Activated naive CD4-positive, alpha-beta T cell treated with anti-CD3 and anti-CD28 coated beads, Interleukin-2, amount 10 ng/mL, durations not matched to agents 7 days and 5 days (primary cell): ENCODE measurements around the gene RGS12.

Experiments used
- CTCF ChIA-PET: fragments of 350-600 bp; sonication (Branson Sonifier 250); formaldehyde crosslinking; loops from one replicate; lab custom pipeline; 2021; ENCODE audit warnings: antibody characterized with exemption; lab: Charles Lee
- DNase-seq: peaks from one replicate; pipeline ENCODE4 v3.0.0-alpha.2; 2020
- H3K27ac Mint-ChIP-seq: one replicate; pipeline ENCODE4 v1.8.0; 2021; ENCODE audit warnings: mild to moderate bottlenecking, moderate library complexity, mixed read lengths
- H3K27me3 Mint-ChIP-seq: one replicate; pipeline ENCODE4 v1.8.0; 2021; ENCODE audit warnings: mild to moderate bottlenecking, mixed read lengths
- H3K36me3 Mint-ChIP-seq: one replicate; pipeline ENCODE4 v1.8.0; 2021; ENCODE audit warnings: mixed read lengths
- H3K4me1 Mint-ChIP-seq: one replicate; pipeline ENCODE4 v1.8.0; 2021; ENCODE audit warnings: mixed read lengths
- H3K4me3 Mint-ChIP-seq: one replicate; pipeline ENCODE4 v1.8.0; 2021; ENCODE audit warnings: mild to moderate bottlenecking, moderate library complexity, mixed read lengths
- H3K9me3 Mint-ChIP-seq: one replicate; pipeline ENCODE4 v1.8.0; 2021; ENCODE audit warnings: mixed read lengths

RGS12 gene

GRCh38 chr4:3292571-3293400 is at the start of gene RGS12:
TSS of gene RGS12 (plus strand) at chr4:3293021. CDS start at chr4:3316171, 23,150 bp downstream.
- H3K4me3 Mint-ChIP-seq = peak within 1 kb of the TSS; percentile 86
- H3K27me3 Mint-ChIP-seq = peaks cover 88% of the 10 kb centered on the region
- H3K36me3 Mint-ChIP-seq = peaks cover 6% of the 10 kb centered on the region
- peak within 1 kb of the TSS; percentile 31 for H3K27ac Mint-ChIP-seq
- H3K4me1 Mint-ChIP-seq = peaks cover 19% of the 10 kb centered on the region
- CTCF ChIA-PET = no interaction called here
- no peaks in the 10 kb centered on the region for H3K9me3 Mint-ChIP-seq
- peak; percentile 91 for DNase-seq

- peak overlapping the region; percentile 75 for H3K27ac Mint-ChIP-seq
- CTCF ChIA-PET = interaction anchor here (1.0 to 2.5 kb wide), 4 partner anchors 10 to 136 kb away, joined by 3 to 14 read pairs (median 4); no protein-coding TSS in a partner anchor
- DNase-seq = peak; percentile 68
- peaks cover 24% of the 10 kb centered on the region for H3K36me3 Mint-ChIP-seq
- no peak overlapping the region for H3K4me3 Mint-ChIP-seq
- H3K4me1 Mint-ChIP-seq = peaks cover 21% of the 10 kb centered on the region
- no peaks in the 10 kb centered on the region for H3K9me3 Mint-ChIP-seq
- H3K27me3 Mint-ChIP-seq = no peaks in the 10 kb centered on the region
Observed at GRCh38 chr4:3243136-3243780, 49.6 kb upstream of the RGS12 start.

GRCh38 chr4:3244002-3244401 is 48.8 kb upstream of the RGS12 start:
- CTCF ChIA-PET = interaction anchor here (1.4 to 2.5 kb wide), 3 partner anchors 41 to 51 kb away, joined by 3 to 14 read pairs (median 5); no protein-coding TSS in a partner anchor
- no peak overlapping the region for H3K27ac Mint-ChIP-seq
- no peak overlapping the region for H3K4me3 Mint-ChIP-seq
- peaks cover 20% of the 10 kb centered on the region for H3K36me3 Mint-ChIP-seq
- DNase-seq = no peak
- H3K9me3 Mint-ChIP-seq = no peaks in the 10 kb centered on the region
- H3K4me1 Mint-ChIP-seq = peaks cover 21% of the 10 kb centered on the region
- no peaks in the 10 kb centered on the region for H3K27me3 Mint-ChIP-seq

- Mint-ChIP-seq H3K9me3 (no peaks in the 10 kb centered on the region), H3K36me3 (peaks cover 15% of the 10 kb centered on the region), H3K27me3 (no peaks in the 10 kb centered on the region), H3K4me3 (no peak overlapping the region), H3K27ac (no peak overlapping the region), H3K4me1 (peaks cover 21% of the 10 kb centered on the region)
- DNase-seq = no peak
- CTCF ChIA-PET = interaction anchor here (1.0 to 2.5 kb wide), 4 partner anchors 42 to 236 kb away, joined by 3 to 14 read pairs (median 4); no protein-coding TSS in a partner anchor
Observed at GRCh38 chr4:3244747-3245146, 48.1 kb upstream of the RGS12 start.

- CTCF ChIA-PET = interaction anchor here (0.5 to 1.0 kb wide), 3 partner anchors 52 to 235 kb away, joined by 3 to 8 read pairs (median 3); no protein-coding TSS in a partner anchor
Observed at GRCh38 chr4:3245676-3246075, 47.1 kb upstream of the RGS12 start.

GRCh38 chr4:3246458-3247398 is 46.1 kb upstream of the RGS12 start:
- DNase-seq = no peak
- Mint-ChIP-seq H3K4me1 (peaks cover 21% of the 10 kb centered on the region), H3K4me3 (no peak overlapping the region), H3K36me3 (peaks cover 2% of the 10 kb centered on the region), H3K27ac (peak overlapping the region; percentile 68), H3K9me3 (no peaks in the 10 kb centered on the region), H3K27me3 (no peaks in the 10 kb centered on the region)
- CTCF ChIA-PET = interaction anchor here (0.5 to 1.0 kb wide), 3 partner anchors 53 to 140 kb away, joined by 3 to 8 read pairs (median 3); no protein-coding TSS in a partner anchor

More at GRCh38 chr4:3245676-3246075, 47.1 kb upstream of the RGS12 start:
- H3K27me3 Mint-ChIP-seq = no peaks in the 10 kb centered on the region
- H3K4me3 Mint-ChIP-seq = no peak overlapping the region
- H3K9me3 Mint-ChIP-seq = no peaks in the 10 kb centered on the region
- DNase-seq = no peak
- H3K4me1 Mint-ChIP-seq = peaks cover 21% of the 10 kb centered on the region
- no peak overlapping the region for H3K27ac Mint-ChIP-seq
- peaks cover 12% of the 10 kb centered on the region for H3K36me3 Mint-ChIP-seq

- Mint-ChIP-seq H3K36me3 (peaks cover 2% of the 10 kb centered on the region), H3K4me3 (no peak overlapping the region), H3K9me3 (no peaks in the 10 kb centered on the region), H3K4me1 (peaks cover 14% of the 10 kb centered on the region), H3K27ac (no peak overlapping the region), H3K27me3 (no peaks in the 10 kb centered on the region)
- DNase-seq = no peak
- CTCF ChIA-PET = no interaction called here
Observed at GRCh38 chr4:3247399-3248177, 45.2 kb upstream of the RGS12 start.

GRCh38 chr4:3248178-3248480 is 44.7 kb upstream of the RGS12 start:
- CTCF ChIA-PET = no interaction called here
- H3K4me1 Mint-ChIP-seq = peaks cover 9% of the 10 kb centered on the region
- peaks cover 2% of the 10 kb centered on the region for H3K36me3 Mint-ChIP-seq
- no peaks in the 10 kb centered on the region for H3K9me3 Mint-ChIP-seq
- peak overlapping the region; percentile 58 for H3K27ac Mint-ChIP-seq
- no peak for DNase-seq
- H3K27me3 Mint-ChIP-seq = no peaks in the 10 kb centered on the region
- no peak overlapping the region for H3K4me3 Mint-ChIP-seq

GRCh38 chr4:3248811-3249661 is 43.8 kb upstream of the RGS12 start, which contains the start of gene MSANTD1:
TSS of gene MSANTD1 (plus strand) at chr4:3249159. CDS start at chr4:3249223, 64 bp downstream.
- no peak for DNase-seq
- Mint-ChIP-seq H3K36me3 (no peaks in the 10 kb centered on the region), H3K27ac (peak within 1 kb of the TSS; percentile 58), H3K4me3 (no peak within 1 kb of the TSS), H3K4me1 (no peaks in the 10 kb centered on the region), H3K27me3 (no peaks in the 10 kb centered on the region), H3K9me3 (no peaks in the 10 kb centered on the region)
- CTCF ChIA-PET = no interaction called here

GRCh38 chr4:3249711-3250437 is 42.9 kb upstream of the RGS12 start:
- no peaks in the 10 kb centered on the region for H3K9me3 Mint-ChIP-seq
- H3K4me1 Mint-ChIP-seq = no peaks in the 10 kb centered on the region
- CTCF ChIA-PET = no interaction called here
- H3K27me3 Mint-ChIP-seq = no peaks in the 10 kb centered on the region
- H3K27ac Mint-ChIP-seq = no peak overlapping the region
- no peak overlapping the region for H3K4me3 Mint-ChIP-seq
- no peak for DNase-seq
- no peaks in the 10 kb centered on the region for H3K36me3 Mint-ChIP-seq

- no peaks in the 10 kb centered on the region for H3K27me3 Mint-ChIP-seq
- H3K4me3 Mint-ChIP-seq = no peak overlapping the region
- H3K9me3 Mint-ChIP-seq = no peaks in the 10 kb centered on the region
- CTCF ChIA-PET = no interaction called here
- H3K27ac Mint-ChIP-seq = no peak overlapping the region
- DNase-seq = no peak
- H3K36me3 Mint-ChIP-seq = no peaks in the 10 kb centered on the region
- no peaks in the 10 kb centered on the region for H3K4me1 Mint-ChIP-seq
Observed at GRCh38 chr4:3250438-3250955, 42.3 kb upstream of the RGS12 start.
